BE2C (cell line): ENCODE results near the gene PARP1.

Experiments used
- DNase-seq: peaks from one replicate; pipeline ENCODE4 v3.0.0-alpha.2; 2020
- H3K27me3 ChIP-seq: fragments of 250-450 bp; sonication (Bioruptor Pico); 2 replicates; pipeline ENCODE4 v1.5.1; 2020; ENCODE audit warnings: mild to moderate bottlenecking
- H3K36me3 ChIP-seq: fragments of 250-450 bp; sonication (Bioruptor Pico); 2 replicates; pipeline ENCODE4 v1.5.1; 2020; ENCODE audit warnings: mild to moderate bottlenecking
- H3K4me1 ChIP-seq: fragments of 250-450 bp; sonication (Bioruptor Pico); 2 replicates; pipeline ENCODE4 v1.5.1; 2020
- H3K4me3 ChIP-seq: 2 replicates; pipeline ENCODE4 v1.5.1; 2011; ENCODE audit warnings: low read depth, low read length
- H3K9me3 ChIP-seq: fragments of 250-450 bp; sonication (Bioruptor Pico); 2 replicates; pipeline ENCODE4 v1.5.1; 2020
- TF ChIP-seq, protein P1 (sequence below): IDR thresholded peaks from 2 replicates; pipeline ENCODE4 v1.5.1; 2012; ENCODE audit warnings: mild to moderate bottlenecking, low read depth, low read length

PARP1 gene

DNA sequence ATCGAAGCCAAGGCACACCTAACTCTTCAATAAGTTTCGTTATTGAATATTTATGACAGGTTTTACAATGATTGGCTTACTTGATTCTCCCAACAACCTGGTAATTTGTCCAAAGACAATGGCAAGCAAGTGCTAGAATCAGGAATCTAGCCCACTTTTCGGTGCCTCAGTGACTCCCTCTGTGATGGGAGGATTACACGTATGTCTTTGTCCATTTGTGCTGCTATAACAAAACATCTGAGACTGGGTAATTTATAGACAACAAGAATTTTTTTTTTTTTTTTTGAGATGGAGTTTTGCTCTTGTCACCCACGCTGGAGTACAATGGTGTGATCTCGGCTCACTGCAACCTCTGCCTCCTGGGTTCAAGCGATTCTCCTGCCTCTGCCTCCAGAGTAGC, 96.5 kb downstream of the PARP1 start:
- no peaks in the 10 kb centered on the region for H3K4me1 ChIP-seq
- 0 out of 2 replicates have a peak, but pooled peaks cover 3% of the 10 kb centered on the region for H3K27me3 ChIP-seq
- TF ChIP-seq, protein P1, sequence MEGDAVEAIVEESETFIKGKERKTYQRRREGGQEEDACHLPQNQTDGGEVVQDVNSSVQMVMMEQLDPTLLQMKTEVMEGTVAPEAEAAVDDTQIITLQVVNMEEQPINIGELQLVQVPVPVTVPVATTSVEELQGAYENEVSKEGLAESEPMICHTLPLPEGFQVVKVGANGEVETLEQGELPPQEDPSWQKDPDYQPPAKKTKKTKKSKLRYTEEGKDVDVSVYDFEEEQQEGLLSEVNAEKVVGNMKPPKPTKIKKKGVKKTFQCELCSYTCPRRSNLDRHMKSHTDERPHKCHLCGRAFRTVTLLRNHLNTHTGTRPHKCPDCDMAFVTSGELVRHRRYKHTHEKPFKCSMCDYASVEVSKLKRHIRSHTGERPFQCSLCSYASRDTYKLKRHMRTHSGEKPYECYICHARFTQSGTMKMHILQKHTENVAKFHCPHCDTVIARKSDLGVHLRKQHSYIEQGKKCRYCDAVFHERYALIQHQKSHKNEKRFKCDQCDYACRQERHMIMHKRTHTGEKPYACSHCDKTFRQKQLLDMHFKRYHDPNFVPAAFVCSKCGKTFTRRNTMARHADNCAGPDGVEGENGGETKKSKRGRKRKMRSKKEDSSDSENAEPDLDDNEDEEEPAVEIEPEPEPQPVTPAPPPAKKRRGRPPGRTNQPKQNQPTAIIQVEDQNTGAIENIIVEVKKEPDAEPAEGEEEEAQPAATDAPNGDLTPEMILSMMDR = no peak
- H3K4me3 ChIP-seq = no peak overlapping the region
- no peaks in the 10 kb centered on the region for H3K9me3 ChIP-seq
- no peak for DNase-seq
- H3K36me3 ChIP-seq = peaks cover 4% of the 10 kb centered on the region; the same call in 1 of the 2 replicates
